ENCODE measurements around the gene EFNB3.

EFNB3 gene

DNA sequence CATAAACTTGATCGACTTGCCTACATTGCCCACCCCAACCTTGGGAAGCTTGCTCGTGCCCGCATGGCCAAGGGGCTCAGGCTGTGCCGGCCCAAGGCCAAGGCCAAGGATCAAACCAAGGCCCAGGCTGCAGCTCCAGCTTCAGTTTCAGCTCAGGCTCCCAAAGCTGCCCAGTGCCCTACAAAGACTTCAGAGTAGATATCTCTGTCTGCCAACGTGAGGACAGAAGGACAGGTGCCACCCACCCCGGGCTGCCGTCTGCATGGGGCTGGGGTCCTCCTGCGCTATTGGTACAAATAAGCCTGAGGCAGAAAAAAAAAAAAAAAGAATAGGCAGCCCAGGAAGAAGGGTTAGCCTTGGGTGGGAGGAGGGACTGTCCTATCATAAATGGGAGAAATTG, 49.7 kb downstream of the EFNB3 start:
- H3K4me3 ChIP-seq (ENCODE audit: low read length) = no peak overlapping the region
- TF ChIP-seq, protein P1, sequence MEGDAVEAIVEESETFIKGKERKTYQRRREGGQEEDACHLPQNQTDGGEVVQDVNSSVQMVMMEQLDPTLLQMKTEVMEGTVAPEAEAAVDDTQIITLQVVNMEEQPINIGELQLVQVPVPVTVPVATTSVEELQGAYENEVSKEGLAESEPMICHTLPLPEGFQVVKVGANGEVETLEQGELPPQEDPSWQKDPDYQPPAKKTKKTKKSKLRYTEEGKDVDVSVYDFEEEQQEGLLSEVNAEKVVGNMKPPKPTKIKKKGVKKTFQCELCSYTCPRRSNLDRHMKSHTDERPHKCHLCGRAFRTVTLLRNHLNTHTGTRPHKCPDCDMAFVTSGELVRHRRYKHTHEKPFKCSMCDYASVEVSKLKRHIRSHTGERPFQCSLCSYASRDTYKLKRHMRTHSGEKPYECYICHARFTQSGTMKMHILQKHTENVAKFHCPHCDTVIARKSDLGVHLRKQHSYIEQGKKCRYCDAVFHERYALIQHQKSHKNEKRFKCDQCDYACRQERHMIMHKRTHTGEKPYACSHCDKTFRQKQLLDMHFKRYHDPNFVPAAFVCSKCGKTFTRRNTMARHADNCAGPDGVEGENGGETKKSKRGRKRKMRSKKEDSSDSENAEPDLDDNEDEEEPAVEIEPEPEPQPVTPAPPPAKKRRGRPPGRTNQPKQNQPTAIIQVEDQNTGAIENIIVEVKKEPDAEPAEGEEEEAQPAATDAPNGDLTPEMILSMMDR (conservative IDR thresholded peaks at IDR 0.05; ENCODE audit: low read length) = no peak

DNA sequence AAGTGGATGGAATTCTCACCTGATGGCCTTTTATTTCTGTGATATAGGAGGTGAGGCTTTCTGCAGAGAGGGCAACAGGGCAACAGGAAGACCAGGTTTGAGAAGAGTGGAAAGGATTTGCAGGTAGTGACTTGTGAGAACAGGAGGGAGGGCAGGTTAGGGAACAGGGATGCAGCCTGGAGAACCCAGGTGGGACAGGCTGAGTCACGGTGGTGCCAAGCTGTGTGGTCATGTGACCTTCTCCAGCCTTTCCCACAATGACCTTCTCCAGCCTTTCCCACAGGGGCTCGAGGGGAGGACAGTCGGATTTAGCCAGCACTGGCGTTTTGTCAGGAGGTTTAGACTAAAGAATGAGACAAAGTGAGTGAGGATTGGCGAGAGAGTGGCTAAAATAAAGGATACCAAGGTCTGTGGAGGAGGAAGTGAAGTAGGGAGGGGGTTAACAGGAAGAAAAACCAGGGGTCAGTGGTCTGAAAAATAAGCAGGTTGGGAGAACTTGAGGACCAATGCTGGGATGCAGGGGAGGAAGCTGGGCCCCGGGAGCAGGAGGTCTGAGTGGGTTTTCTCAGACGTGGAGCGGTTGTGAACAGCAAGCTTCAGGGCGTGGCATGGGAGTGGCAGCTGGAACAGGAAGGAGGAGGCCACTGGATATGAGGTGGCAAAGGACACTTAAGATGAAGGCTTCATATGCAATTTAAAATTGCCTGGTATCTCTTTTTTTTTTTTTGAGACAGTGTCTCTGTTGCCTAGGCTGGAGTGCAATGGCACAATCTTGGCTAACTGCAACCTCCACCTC, 50.3 kb downstream of the EFNB3 start:
- no peak overlapping the region for H3K4me3 ChIP-seq (ENCODE audit: low read length)
- DNase-seq (ENCODE audit: low read depth) = no peak
- TF ChIP-seq, protein P1 (conservative IDR thresholded peaks at IDR 0.05; ENCODE audit: low read length) = no peak

More for the DNA sequence above, 49.7 kb downstream of the EFNB3 start:
- no peak for DNase-seq (ENCODE audit: low read depth)

DNA sequence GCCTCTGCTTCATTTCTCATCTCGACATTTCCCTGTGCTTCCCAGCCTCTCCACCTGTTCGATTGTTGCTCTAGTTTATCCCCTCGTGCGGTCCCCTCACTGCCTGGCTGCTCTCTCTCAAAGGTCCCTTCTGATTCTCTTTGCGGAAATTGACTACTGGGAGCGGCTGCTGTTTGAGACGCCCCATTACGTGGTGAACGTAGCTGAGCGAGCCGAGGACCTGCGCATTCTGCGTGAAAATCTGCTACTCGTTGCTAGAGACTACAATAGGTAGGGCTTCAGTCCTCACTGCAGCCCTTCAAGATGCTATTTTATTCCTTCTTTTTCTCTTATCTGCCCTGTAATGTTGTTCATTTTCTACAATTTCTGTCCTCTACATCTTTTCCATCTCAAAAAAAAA, 52.0 kb downstream of the EFNB3 start:
- no peak overlapping the region for H3K4me3 ChIP-seq (ENCODE audit: low read length)
- TF ChIP-seq, protein P1 (conservative IDR thresholded peaks at IDR 0.05; ENCODE audit: low read length) = no peak
- no peak for DNase-seq (ENCODE audit: low read depth)

Measured in AG10803 (cell line).